ENCODE measurements around the gene PGAP2. TPM values are rescaled to one million over a fixed set of nuclear protein-coding genes. Genes with fewer than 3 reads are reported as not detected.

PGAP2 gene
- total and polyA plus RNA-seq, 10 of the 15 experiments (the other 5 are each of a cell fraction or from before 2014, with no cell fraction given), result 12.3 to 37.4 (median 31.9) TPM

- in situ Hi-C loops (cut with MboI) (loop anchor here (25.0 kb wide), 2 partner anchors 1480 to 1830 kb away; partner anchors contain the start of genes OR51B5, TRIM22 and TRIM5), intact Hi-C loops (cut with micrococcal nuclease; ENCODE audit: unreplicated experiment) (no loop called here)
- CTCF ChIA-PET, result interaction anchor here (0.8 to 39.6 kb wide), 11 partner anchors 7 to 212 kb away, joined by 3 to 1047 read pairs (median 8); partner anchors contain the start of genes RHOG and STIM1
- H3K79me2 ChIP-seq (ENCODE audit: control insufficient read depth, insufficient read depth, low read length), result peaks cover 71% of the 10 kb centered on the region
- RAD21 ChIA-PET (ENCODE audit: unreplicated experiment), result interaction anchor here (0.7 to 16.5 kb wide), 12 partner anchors 8 to 208 kb away, joined by 3 to 605 read pairs (median 36); partner anchors contain the start of genes PGAP2 and RHOG
- no TSS peak for BruUV-seq (replicated peaks)
- TF ChIP-seq ZNF274 (IDR thresholded peaks at IDR 0.05; ENCODE audit: insufficient read depth, insufficient read length), result no peak
- TF ChIP-seq YY1 (IDR thresholded peaks at IDR 0.05; ENCODE audit: low read depth, low read length), result no peak
- TF ChIP-seq, protein P1, sequence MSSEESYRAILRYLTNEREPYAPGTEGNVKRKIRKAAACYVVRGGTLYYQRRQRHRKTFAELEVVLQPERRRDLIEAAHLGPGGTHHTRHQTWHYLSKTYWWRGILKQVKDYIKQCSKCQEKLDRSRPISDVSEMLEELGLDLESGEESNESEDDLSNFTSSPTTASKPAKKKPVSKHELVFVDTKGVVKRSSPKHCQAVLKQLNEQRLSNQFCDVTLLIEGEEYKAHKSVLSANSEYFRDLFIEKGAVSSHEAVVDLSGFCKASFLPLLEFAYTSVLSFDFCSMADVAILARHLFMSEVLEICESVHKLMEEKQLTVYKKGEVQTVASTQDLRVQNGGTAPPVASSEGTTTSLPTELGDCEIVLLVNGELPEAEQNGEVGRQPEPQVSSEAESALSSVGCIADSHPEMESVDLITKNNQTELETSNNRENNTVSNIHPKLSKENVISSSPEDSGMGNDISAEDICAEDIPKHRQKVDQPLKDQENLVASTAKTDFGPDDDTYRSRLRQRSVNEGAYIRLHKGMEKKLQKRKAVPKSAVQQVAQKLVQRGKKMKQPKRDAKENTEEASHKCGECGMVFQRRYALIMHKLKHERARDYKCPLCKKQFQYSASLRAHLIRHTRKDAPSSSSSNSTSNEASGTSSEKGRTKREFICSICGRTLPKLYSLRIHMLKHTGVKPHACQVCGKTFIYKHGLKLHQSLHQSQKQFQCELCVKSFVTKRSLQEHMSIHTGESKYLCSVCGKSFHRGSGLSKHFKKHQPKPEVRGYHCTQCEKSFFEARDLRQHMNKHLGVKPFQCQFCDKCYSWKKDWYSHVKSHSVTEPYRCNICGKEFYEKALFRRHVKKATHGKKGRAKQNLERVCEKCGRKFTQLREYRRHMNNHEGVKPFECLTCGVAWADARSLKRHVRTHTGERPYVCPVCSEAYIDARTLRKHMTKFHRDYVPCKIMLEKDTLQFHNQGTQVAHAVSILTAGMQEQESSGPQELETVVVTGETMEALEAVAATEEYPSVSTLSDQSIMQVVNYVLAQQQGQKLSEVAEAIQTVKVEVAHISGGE (CRISPR knock-in tag; IDR thresholded peaks at IDR 0.05), result no peak
- 0 out of 2 replicates have a peak, but pooled peaks have one; percentile 17 for TF ChIP-seq EED (IDR thresholded peaks at IDR 0.05; ENCODE audit: low read depth)
- TF ChIP-seq ZBED1 (IDR thresholded peaks at IDR 0.05; ENCODE audit: borderline replicate concordance), result no peak
- TF ChIP-seq POLR2A (IDR thresholded peaks at IDR 0.05; ENCODE audit: low read depth, low read length), result no peak
- no peak for TF ChIP-seq MYC (IDR thresholded peaks at IDR 0.05; ENCODE audit: insufficient read depth, insufficient read length, insufficient replicate concordance, low read length, severe bottlenecking)
- TF ChIP-seq NR2F1 (conservative IDR thresholded peaks at IDR 0.05), result peak; percentile 63; the same call in 1 of the 2 replicates
- TF ChIP-seq, protein P2, sequence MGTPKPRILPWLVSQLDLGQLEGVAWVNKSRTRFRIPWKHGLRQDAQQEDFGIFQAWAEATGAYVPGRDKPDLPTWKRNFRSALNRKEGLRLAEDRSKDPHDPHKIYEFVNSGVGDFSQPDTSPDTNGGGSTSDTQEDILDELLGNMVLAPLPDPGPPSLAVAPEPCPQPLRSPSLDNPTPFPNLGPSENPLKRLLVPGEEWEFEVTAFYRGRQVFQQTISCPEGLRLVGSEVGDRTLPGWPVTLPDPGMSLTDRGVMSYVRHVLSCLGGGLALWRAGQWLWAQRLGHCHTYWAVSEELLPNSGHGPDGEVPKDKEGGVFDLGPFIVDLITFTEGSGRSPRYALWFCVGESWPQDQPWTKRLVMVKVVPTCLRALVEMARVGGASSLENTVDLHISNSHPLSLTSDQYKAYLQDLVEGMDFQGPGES (IDR thresholded peaks at IDR 0.05), result no peak
- no peaks in the 10 kb centered on the region for H4K20me1 ChIP-seq (ENCODE audit: control insufficient read depth, insufficient read depth)
- peak overlapping the region; percentile 94 for H3K4me3 ChIP-seq
- H3K27me3 ChIP-seq (replicated peaks in 1 of 2; ENCODE audit: control insufficient read depth in 2 of 2, insufficient read depth in 2 of 2, low read length in 1 of 2), result no peaks in the 10 kb centered on the region
- H3K4me2 ChIP-seq (ENCODE audit: control insufficient read depth, insufficient read depth), result peak overlapping the region; percentile 98
- H3K27ac ChIP-seq (ENCODE audit: control insufficient read depth, insufficient read depth), result peak overlapping the region; percentile 79
- no peaks in the 10 kb centered on the region for H3K9me3 ChIP-seq (replicated peaks; ENCODE audit: control insufficient read depth, insufficient read depth, low read length)
- DNase-seq (ENCODE audit: low read depth, low spot score), result no peak
- SMC1A ChIA-PET (ENCODE audit: uncharacterized antibody, unreplicated experiment), result interaction anchor here (0.6 to 21.1 kb wide), 13 partner anchors 8 to 215 kb away, joined by 3 to 805 read pairs (median 7); no protein-coding TSS in a partner anchor
- no peak for ATAC-seq
- FAIRE-seq, result no peak
- POLR2A ChIA-PET, result interaction anchor here (0.5 to 13.2 kb wide), 10 partner anchors 17 to 203 kb away, joined by 3 to 405 read pairs (median 4); partner anchors contain the start of gene RHOG
- peak overlapping the region; percentile 56 for H3K9ac ChIP-seq (ENCODE audit: control insufficient read depth, insufficient read depth, low read length)
- peaks cover 46% of the 10 kb centered on the region for H3K4me1 ChIP-seq (ENCODE audit: control insufficient read depth, insufficient read depth, low read length)
- no peaks in the 10 kb centered on the region for H3K36me3 ChIP-seq (ENCODE audit: control insufficient read depth in 2 of 2, insufficient read depth in 2 of 2, low read length in 1 of 2)
- H2AFZ ChIP-seq (ENCODE audit: control insufficient read depth, low read depth, low read length), result no peak overlapping the region
These were observed 49.3 kb downstream of the PGAP2 start for GRCh38 chr11:3857628-3858027.

All from GM12878 (cell line).